Glutamatergic neuron (in vitro differentiated cells): ENCODE results near the gene KCTD15. TPM values are rescaled to one million over a fixed set of nuclear protein-coding genes. Genes with fewer than 3 reads are reported as not detected.

ENCODE experiments used
- DNase-seq: peaks from one replicate; pipeline ENCODE4 v3.0.0; 2022
- H3K27ac Mint-ChIP-seq: one replicate; pipeline ENCODE4 v1.8.0; 2020; ENCODE audit warnings: mild to moderate bottlenecking, mixed read lengths, inconsistent platforms; ENCODE audit not compliant: unreplicated experiment
- H3K27me3 Mint-ChIP-seq: one replicate; pipeline ENCODE4 v1.8.0; 2020; ENCODE audit warnings: mild to moderate bottlenecking, moderate library complexity, mixed read lengths, inconsistent platforms; ENCODE audit not compliant: unreplicated experiment
- H3K36me3 Mint-ChIP-seq: one replicate; pipeline ENCODE4 v1.8.0; 2020; ENCODE audit warnings: mild to moderate bottlenecking, mixed read lengths, inconsistent platforms; ENCODE audit not compliant: unreplicated experiment
- H3K4me1 Mint-ChIP-seq: one replicate; pipeline ENCODE4 v1.8.0; 2020; ENCODE audit warnings: mild to moderate bottlenecking, low read depth, mixed read lengths, inconsistent platforms; ENCODE audit not compliant: unreplicated experiment
- H3K4me3 Mint-ChIP-seq: one replicate; pipeline ENCODE4 v1.8.0; 2020; ENCODE audit warnings: mild to moderate bottlenecking, mixed read lengths, inconsistent platforms; ENCODE audit not compliant: unreplicated experiment
- H3K9me3 Mint-ChIP-seq: one replicate; pipeline ENCODE4 v1.8.0; 2020; ENCODE audit warnings: mild to moderate bottlenecking, moderate library complexity, mixed read lengths, inconsistent platforms; ENCODE audit not compliant: unreplicated experiment
- total RNA-seq: library from RNA; stranded (reverse); fragmentation: NEBNext Ultra II Directional; extraction: Animal tissue kit (Norgen Biotek cat#: 25700); gene quantifications from one replicate; pipeline ENCODE4 v1.2.1, GENCODE V29; 2021; ENCODE audit not compliant: unreplicated experiment
- TF ChIP-seq, protein P1 (sequence below): fragments of 200-600 bp; sonication (generic); IDR thresholded peaks from one replicate; pipeline ENCODE4 v1.5.0; 2021; ENCODE audit not compliant: partially characterized antibody, unreplicated experiment

KCTD15 gene
- total RNA-seq, 1 donor from 2014 or later: 53.4 TPM

DNA sequence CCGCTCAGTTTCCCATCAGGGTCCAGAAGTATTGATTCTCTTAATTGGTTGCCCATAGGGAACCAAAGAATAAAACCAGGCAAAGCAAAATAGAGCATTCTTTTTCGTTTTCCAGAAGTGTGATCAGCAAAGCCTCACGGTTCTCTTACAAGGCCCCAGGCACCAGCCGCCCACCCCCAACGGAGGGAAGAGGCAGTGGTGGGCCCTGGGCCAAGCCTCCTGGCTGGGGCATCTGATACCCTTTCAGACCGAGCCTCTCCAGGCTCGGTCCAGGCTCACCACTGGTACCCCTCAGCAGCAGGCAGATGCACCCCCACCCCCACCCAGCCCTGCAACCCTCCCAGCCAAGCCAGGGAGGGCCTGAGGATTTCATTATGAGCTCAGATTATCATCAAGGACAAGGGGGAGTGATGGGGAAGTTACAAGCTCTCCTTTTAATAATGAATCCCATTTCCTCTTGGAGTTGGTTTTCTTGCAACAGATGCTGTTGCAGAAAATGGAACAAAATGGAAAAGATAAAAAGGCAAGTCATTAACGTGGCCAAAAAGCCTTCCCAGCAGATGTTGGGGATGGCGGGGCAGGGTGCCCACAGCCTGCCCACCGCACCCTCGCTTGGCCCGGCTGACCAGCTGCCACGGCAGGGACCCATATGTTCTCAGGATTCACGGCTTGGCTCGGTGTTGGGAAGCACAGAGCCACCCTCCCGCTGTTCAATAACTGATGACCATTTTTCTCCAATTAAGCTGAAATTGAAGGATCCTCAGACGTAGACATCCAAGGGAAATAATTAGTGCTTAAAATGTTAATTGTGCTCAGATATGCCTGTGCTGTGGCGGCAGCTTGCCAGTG is 45.9 kb upstream of the KCTD15 start:
- H3K36me3 Mint-ChIP-seq: no peaks in the 10 kb centered on the region
- H3K4me1 Mint-ChIP-seq: peaks cover 60% of the 10 kb centered on the region
- peaks cover 17% of the 10 kb centered on the region for H3K27me3 Mint-ChIP-seq
- no peak for DNase-seq
- TF ChIP-seq, protein P1, sequence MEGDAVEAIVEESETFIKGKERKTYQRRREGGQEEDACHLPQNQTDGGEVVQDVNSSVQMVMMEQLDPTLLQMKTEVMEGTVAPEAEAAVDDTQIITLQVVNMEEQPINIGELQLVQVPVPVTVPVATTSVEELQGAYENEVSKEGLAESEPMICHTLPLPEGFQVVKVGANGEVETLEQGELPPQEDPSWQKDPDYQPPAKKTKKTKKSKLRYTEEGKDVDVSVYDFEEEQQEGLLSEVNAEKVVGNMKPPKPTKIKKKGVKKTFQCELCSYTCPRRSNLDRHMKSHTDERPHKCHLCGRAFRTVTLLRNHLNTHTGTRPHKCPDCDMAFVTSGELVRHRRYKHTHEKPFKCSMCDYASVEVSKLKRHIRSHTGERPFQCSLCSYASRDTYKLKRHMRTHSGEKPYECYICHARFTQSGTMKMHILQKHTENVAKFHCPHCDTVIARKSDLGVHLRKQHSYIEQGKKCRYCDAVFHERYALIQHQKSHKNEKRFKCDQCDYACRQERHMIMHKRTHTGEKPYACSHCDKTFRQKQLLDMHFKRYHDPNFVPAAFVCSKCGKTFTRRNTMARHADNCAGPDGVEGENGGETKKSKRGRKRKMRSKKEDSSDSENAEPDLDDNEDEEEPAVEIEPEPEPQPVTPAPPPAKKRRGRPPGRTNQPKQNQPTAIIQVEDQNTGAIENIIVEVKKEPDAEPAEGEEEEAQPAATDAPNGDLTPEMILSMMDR: no peak
- peak overlapping the region; percentile 63 for H3K4me3 Mint-ChIP-seq
- H3K27ac Mint-ChIP-seq: peak overlapping the region; percentile 86
- peaks cover 23% of the 10 kb centered on the region for H3K9me3 Mint-ChIP-seq

DNA sequence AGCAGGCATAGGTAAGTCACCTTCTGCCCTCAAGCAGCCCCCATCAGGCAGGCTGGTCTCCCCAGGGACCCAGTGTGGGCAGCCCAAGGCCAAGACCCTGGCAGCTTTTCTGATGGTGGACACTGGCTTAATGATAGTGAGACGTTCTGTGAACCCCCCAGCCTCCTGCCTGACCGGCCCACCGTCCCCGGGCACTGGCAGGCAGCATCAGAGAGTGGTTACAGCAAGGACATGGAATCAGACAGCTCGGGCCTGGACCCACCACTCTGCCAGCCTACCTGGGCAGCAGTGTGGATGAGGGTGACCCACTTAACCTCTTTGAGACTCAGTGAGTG is 45.3 kb upstream of the KCTD15 start:
- Mint-ChIP-seq H3K36me3 (no peaks in the 10 kb centered on the region), H3K27ac (peak overlapping the region; percentile 86), H3K4me1 (peaks cover 58% of the 10 kb centered on the region), H3K27me3 (peaks cover 23% of the 10 kb centered on the region), H3K4me3 (peak overlapping the region; percentile 50), H3K9me3 (peaks cover 25% of the 10 kb centered on the region)
- no peak for DNase-seq
- TF ChIP-seq, protein P1: no peak

DNA sequence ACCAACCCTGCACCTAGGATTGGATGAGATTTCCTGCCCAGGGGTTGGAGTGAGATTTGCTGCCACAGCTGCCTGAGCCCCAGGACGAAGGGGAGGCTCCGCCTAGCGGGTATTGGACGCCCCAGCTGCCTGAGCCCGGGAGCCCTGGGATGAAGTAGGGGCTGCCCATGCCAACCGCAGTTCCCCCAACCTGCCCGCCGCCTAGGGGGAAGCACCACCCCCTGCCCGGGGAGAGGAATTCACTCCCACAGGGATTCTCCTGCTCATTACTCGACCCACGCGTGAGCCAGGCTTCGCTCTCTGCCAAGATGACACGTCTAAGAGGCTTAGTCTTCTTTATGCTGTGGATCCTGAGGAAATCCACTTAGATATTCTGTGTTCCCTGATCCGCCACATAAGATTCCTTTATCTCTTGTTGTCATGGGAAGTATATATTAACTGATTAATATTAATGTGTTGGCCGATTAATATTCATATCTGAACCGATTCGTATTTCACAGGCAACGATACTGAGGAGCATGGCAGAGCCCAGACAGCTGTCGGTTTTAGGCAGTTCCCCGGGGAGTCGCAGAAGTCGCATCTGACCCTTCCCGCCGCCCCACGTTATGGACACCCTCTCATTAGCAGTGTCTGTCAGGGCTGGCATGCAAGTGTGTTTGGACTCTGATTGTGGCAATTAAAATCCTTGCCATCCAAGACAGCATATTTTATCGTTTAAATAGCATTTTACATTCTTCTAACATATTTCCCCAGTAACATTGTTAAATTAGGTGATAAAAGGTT is 44.5 kb upstream of the KCTD15 start:
- no peaks in the 10 kb centered on the region for H3K36me3 Mint-ChIP-seq
- peaks cover 29% of the 10 kb centered on the region for H3K9me3 Mint-ChIP-seq
- H3K27me3 Mint-ChIP-seq: peaks cover 24% of the 10 kb centered on the region
- TF ChIP-seq, protein P1: no peak
- H3K4me1 Mint-ChIP-seq: peaks cover 51% of the 10 kb centered on the region
- H3K27ac Mint-ChIP-seq: peak overlapping the region; percentile 95
- H3K4me3 Mint-ChIP-seq: peak overlapping the region; percentile 59
- no peak for DNase-seq

DNA sequence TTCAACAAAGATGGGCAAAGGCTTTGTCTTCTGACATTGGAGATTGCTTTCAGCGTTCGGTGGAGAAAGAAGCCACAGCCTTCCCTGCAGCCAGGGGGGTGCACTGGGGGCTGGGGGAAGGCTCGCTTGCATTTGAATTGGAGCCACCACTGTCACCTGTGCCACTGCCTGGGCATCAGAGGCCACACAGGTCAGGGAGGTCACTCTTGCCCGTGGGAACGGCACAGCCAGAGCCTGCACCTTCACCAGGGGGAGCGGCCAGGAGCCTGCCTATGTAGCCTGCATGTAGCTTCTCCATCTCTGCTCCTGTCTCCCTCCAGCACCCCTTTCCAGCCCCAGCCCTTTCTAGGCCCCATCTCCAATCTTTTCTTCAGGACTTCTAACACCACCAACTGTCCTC is 43.7 kb upstream of the KCTD15 start:
- no peak for DNase-seq
- Mint-ChIP-seq H3K36me3 (no peaks in the 10 kb centered on the region), H3K27me3 (peaks cover 21% of the 10 kb centered on the region), H3K9me3 (peaks cover 27% of the 10 kb centered on the region), H3K4me1 (peaks cover 44% of the 10 kb centered on the region), H3K27ac (peak overlapping the region; percentile 95), H3K4me3 (peak overlapping the region; percentile 59)
- TF ChIP-seq, protein P1: no peak

DNA sequence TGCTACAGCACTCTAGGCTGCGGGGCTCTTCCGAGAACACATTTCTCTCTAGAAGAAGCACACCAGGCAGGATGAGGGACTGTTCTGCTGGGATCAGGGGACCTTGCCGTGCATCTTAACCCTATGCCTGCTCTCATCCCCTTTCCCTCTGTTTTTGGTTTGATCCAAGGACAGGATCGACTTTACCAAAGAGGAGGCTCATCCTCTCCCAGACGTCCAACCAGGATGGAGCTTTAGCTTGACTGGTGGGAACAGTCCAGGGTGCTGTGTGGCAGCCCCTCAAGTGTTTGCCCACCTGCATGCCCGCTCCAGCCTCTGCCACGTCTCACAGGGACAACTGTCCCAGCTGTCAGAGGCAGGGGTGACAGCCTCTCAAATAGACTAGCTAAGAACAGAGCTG is 42.3 kb upstream of the KCTD15 start:
- peaks cover 29% of the 10 kb centered on the region for H3K9me3 Mint-ChIP-seq
- no peak for DNase-seq

More for the DNA sequence above, 42.3 kb upstream of the KCTD15 start:
- TF ChIP-seq, protein P1: no peak
- no peak overlapping the region for H3K27ac Mint-ChIP-seq
- H3K4me1 Mint-ChIP-seq: peaks cover 47% of the 10 kb centered on the region
- H3K36me3 Mint-ChIP-seq: no peaks in the 10 kb centered on the region
- peaks cover 24% of the 10 kb centered on the region for H3K27me3 Mint-ChIP-seq
- H3K4me3 Mint-ChIP-seq: no peak overlapping the region
